GM23338 (cell line): ENCODE data around the gene RHEBL1. TPM values are rescaled to one million over a fixed set of nuclear protein-coding genes. Genes with fewer than 3 reads are reported as not detected.

Experiments used
- ATAC-seq: fragments of 200-7000 bp; cut with Tn5 transposase; 3 replicates; pipeline ENCODE4 v1.9.1; 2020
- DNase-seq: peaks from one replicate; pipeline ENCODE4 v3.0.0-alpha.2; 2015; ENCODE audit warnings: low spot score
- H2AFZ ChIP-seq: fragments of 200-600 bp; sonication (generic); 2 replicates; pipeline ENCODE4 v1.8.0; 2016; ENCODE audit warnings: antibody characterized with exemption, mild to moderate bottlenecking, moderate library complexity
- H3F3A ChIP-seq: fragments of 200-600 bp; sonication (generic); replicated peaks from 2 replicates; pipeline ENCODE4 v1.8.0; 2017; ENCODE audit warnings: antibody characterized with exemption, mixed run types, low read depth
- H3K27ac ChIP-seq: fragments of 200-600 bp; sonication (generic); 2 replicates; pipeline ENCODE4 v1.6.1; 2016; ENCODE audit warnings: low read depth
- H3K27me3 ChIP-seq: fragments of 200-600 bp; sonication (generic); 2 replicates; pipeline ENCODE4 v1.8.0; 2016; ENCODE audit warnings: mild to moderate bottlenecking, mixed run types, moderate library complexity; ENCODE audit not compliant: insufficient read depth
- H3K36me3 ChIP-seq: fragments of 200-600 bp; sonication (generic); 2 replicates; pipeline ENCODE4 v1.8.0; 2016; ENCODE audit warnings: mild to moderate bottlenecking; ENCODE audit not compliant: insufficient read depth
- H3K4me1 ChIP-seq: fragments of 200-600 bp; sonication (generic); 2 replicates; pipeline ENCODE4 v1.8.0; 2016; ENCODE audit warnings: mild to moderate bottlenecking, moderate library complexity; ENCODE audit not compliant: insufficient read depth
- H3K4me2 ChIP-seq: fragments of 200-600 bp; sonication (generic); 2 replicates; pipeline ENCODE4 v1.7.1; 2017; ENCODE audit warnings: mixed run types
- H3K4me3 ChIP-seq: fragments of 200-600 bp; sonication (generic); 2 replicates; pipeline ENCODE4 v1.6.1; 2016; ENCODE audit warnings: mixed run types
- H3K79me2 ChIP-seq: fragments of 200-600 bp; sonication (generic); replicated peaks from 2 replicates; pipeline ENCODE4 v1.8.0; 2017; ENCODE audit warnings: mild to moderate bottlenecking; ENCODE audit not compliant: insufficient read depth
- H3K9me2 ChIP-seq: fragments of 200-600 bp; sonication (generic); 2 replicates; pipeline ENCODE4 v1.8.0; 2017; ENCODE audit not compliant: insufficient read depth
- H4K20me1 ChIP-seq: fragments of 200-600 bp; sonication (generic); replicated peaks from 2 replicates; pipeline ENCODE4 v1.8.0; 2017; ENCODE audit warnings: mild to moderate bottlenecking; ENCODE audit not compliant: insufficient read depth
- H3K27ac Mint-ChIP-seq: 2 replicates; pipeline ENCODE4 v1.8.0; 2020; ENCODE audit warnings: inconsistent platforms, mild to moderate bottlenecking, moderate library complexity, mixed read lengths
- H3K27me3 Mint-ChIP-seq: 3 replicates; pipeline ENCODE4 v1.8.0; 2022; ENCODE audit warnings: low read depth, mild to moderate bottlenecking, moderate library complexity, mixed read lengths, inconsistent platforms; ENCODE audit not compliant: insufficient read depth, poor library complexity
- H3K36me3 Mint-ChIP-seq: 3 replicates; pipeline ENCODE4 v1.8.0; 2021; ENCODE audit warnings: low read depth, mild to moderate bottlenecking, inconsistent platforms, moderate library complexity, mixed read lengths
- H3K4me1 Mint-ChIP-seq: 3 replicates; pipeline ENCODE4 v1.8.0; 2020; ENCODE audit warnings: mild to moderate bottlenecking, inconsistent platforms, mixed read lengths
- H3K4me3 Mint-ChIP-seq: 3 replicates; pipeline ENCODE4 v1.8.0; 2021; ENCODE audit warnings: moderate library complexity, mild to moderate bottlenecking, inconsistent platforms, mixed read lengths
- H3K9me3 Mint-ChIP-seq: 3 replicates; pipeline ENCODE4 v1.8.0; 2020; ENCODE audit warnings: moderate library complexity, mild to moderate bottlenecking, inconsistent platforms, mixed read lengths
- EZH2 ChIP-seq: fragments of 200-600 bp; sonication (generic); IDR thresholded peaks from one replicate; pipeline ENCODE4 v1.8.0; 2017; ENCODE audit warnings: antibody characterized with exemption, mild to moderate bottlenecking, low read depth; ENCODE audit not compliant: unreplicated experiment
- EZH2phosphoT487 ChIP-seq: fragments of 200-600 bp; sonication (generic); IDR thresholded peaks from one replicate; pipeline ENCODE4 v1.8.1; 2018; ENCODE audit warnings: antibody characterized with exemption; ENCODE audit not compliant: unreplicated experiment
- polyA plus RNA-seq: library from polyadenylated mRNA; unstranded; fragments of >200 nt; fragmentation: Nextera tagmentation; extraction: Ambion mirVana; gene quantifications from 2 replicates; pipeline ENCODE4 v1.2.1, GENCODE V29; 2016
- total RNA-seq: library from RNA; depleted of rRNA; stranded (reverse); fragments of >200 nt; shearing (Covaris generic); gene quantifications from 2 replicates; pipeline ENCODE4 v1.2.3, GENCODE V29; 2014
- TF ChIP-seq, protein P1 (sequence below): fragments of 250-450 bp; sonication (Bioruptor Pico); IDR thresholded peaks from 2 replicates; pipeline ENCODE4 v1.5.0; 2020; ENCODE audit warnings: mild to moderate bottlenecking, moderate library complexity

RHEBL1 gene
- total and polyA plus RNA-seq, 2 experiments from 2014 or later, result 9.4 to 11.8 TPM

DNA sequence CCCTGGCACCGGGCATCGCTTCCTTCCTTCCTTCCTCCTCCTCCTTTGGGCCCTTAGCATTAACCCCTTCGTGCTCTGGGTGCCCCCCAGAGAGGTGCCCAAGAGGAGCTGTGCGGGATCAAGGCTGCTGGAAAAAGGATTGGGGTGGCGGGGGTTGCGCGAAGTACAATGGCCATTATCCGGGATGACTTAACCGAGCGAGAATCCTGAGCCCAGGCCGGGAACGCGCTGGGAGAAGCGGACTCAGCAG is 22.0 kb upstream of the RHEBL1 start (continued):
- TF ChIP-seq, protein P1, sequence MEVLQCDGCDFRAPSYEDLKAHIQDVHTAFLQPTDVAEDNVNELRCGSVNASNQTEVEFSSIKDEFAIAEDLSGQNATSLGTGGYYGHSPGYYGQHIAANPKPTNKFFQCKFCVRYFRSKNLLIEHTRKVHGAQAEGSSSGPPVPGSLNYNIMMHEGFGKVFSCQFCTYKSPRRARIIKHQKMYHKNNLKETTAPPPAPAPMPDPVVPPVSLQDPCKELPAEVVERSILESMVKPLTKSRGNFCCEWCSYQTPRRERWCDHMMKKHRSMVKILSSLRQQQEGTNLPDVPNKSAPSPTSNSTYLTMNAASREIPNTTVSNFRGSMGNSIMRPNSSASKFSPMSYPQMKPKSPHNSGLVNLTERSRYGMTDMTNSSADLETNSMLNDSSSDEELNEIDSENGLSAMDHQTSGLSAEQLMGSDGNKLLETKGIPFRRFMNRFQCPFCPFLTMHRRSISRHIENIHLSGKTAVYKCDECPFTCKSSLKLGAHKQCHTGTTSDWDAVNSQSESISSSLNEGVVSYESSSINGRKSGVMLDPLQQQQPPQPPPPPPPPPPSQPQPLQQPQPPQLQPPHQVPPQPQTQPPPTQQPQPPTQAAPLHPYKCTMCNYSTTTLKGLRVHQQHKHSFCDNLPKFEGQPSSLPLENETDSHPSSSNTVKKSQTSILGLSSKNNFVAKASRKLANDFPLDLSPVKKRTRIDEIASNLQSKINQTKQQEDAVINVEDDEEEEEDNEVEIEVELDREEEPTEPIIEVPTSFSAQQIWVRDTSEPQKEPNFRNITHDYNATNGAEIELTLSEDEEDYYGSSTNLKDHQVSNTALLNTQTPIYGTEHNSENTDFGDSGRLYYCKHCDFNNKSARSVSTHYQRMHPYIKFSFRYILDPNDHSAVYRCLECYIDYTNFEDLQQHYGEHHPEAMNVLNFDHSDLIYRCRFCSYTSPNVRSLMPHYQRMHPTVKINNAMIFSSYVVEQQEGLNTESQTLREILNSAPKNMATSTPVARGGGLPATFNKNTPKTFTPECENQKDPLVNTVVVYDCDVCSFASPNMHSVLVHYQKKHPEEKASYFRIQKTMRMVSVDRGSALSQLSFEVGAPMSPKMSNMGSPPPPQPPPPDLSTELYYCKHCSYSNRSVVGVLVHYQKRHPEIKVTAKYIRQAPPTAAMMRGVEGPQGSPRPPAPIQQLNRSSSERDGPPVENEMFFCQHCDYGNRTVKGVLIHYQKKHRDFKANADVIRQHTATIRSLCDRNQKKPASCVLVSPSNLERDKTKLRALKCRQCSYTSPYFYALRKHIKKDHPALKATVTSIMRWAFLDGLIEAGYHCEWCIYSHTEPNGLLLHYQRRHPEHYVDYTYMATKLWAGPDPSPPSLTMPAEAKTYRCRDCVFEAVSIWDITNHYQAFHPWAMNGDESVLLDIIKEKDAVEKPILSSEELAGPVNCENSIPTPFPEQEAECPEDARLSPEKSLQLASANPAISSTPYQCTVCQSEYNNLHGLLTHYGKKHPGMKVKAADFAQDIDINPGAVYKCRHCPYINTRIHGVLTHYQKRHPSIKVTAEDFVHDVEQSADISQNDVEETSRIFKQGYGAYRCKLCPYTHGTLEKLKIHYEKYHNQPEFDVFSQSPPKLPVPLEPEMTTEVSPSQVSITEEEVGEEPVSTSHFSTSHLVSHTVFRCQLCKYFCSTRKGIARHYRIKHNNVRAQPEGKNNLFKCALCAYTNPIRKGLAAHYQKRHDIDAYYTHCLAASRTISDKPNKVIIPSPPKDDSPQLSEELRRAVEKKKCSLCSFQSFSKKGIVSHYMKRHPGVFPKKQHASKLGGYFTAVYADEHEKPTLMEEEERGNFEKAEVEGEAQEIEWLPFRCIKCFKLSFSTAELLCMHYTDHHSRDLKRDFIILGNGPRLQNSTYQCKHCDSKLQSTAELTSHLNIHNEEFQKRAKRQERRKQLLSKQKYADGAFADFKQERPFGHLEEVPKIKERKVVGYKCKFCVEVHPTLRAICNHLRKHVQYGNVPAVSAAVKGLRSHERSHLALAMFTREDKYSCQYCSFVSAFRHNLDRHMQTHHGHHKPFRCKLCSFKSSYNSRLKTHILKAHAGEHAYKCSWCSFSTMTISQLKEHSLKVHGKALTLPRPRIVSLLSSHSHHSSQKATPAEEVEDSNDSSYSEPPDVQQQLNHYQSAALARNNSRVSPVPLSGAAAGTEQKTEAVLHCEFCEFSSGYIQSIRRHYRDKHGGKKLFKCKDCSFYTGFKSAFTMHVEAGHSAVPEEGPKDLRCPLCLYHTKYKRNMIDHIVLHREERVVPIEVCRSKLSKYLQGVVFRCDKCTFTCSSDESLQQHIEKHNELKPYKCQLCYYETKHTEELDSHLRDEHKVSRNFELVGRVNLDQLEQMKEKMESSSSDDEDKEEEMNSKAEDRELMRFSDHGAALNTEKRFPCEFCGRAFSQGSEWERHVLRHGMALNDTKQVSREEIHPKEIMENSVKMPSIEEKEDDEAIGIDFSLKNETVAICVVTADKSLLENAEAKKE (CRISPR knock-in tag), result no peak
- TF ChIP-seq EZH2, result peak; percentile 40

GRCh38 chr12:49091056-49091835 is 21.5 kb upstream of the RHEBL1 start:
- ATAC-seq (no peak), DNase-seq (peak; percentile 14)
- Histone ChIP-seq H3K9me2 (no peaks in the 10 kb centered on the region), H3K4me2 (peak overlapping the region; percentile 88), H3K27ac (no peak overlapping the region), H3K27me3 (peaks cover 100% of the 10 kb centered on the region), H4K20me1 (peaks cover 17% of the 10 kb centered on the region), H3K79me2 (no peaks in the 10 kb centered on the region), H3K4me3 (peak overlapping the region; percentile 53), H3K36me3 (no peaks in the 10 kb centered on the region), H3F3A (peaks cover 16% of the 10 kb centered on the region; the same call in 1 of the 2 replicates), H3K4me1 (peaks cover 51% of the 10 kb centered on the region), H2AFZ (peak overlapping the region; percentile 72; the same call in 1 of the 2 replicates)
- H3K4me1 Mint-ChIP-seq, result peaks cover 53% of the 10 kb centered on the region
- TF ChIP-seq EZH2phosphoT487, result no peak
- H3K36me3 Mint-ChIP-seq, result no peaks in the 10 kb centered on the region; the same call in 2 of the 3 replicates
- no peaks in the 10 kb centered on the region for H3K9me3 Mint-ChIP-seq
- H3K4me3 Mint-ChIP-seq, result peak overlapping the region; percentile 68
- no peak overlapping the region for H3K27ac Mint-ChIP-seq
- H3K27me3 Mint-ChIP-seq, result peaks cover 88% of the 10 kb centered on the region
